ENCODE results near the gene BOLL. TPM values are rescaled to one million over a fixed set of nuclear protein-coding genes. Genes with fewer than 3 reads are reported as not detected.

Gene BOLL
- total and polyA plus RNA-seq, 2 experiments from 2014 or later: 2.0 TPM; not detected in 1

DNA sequence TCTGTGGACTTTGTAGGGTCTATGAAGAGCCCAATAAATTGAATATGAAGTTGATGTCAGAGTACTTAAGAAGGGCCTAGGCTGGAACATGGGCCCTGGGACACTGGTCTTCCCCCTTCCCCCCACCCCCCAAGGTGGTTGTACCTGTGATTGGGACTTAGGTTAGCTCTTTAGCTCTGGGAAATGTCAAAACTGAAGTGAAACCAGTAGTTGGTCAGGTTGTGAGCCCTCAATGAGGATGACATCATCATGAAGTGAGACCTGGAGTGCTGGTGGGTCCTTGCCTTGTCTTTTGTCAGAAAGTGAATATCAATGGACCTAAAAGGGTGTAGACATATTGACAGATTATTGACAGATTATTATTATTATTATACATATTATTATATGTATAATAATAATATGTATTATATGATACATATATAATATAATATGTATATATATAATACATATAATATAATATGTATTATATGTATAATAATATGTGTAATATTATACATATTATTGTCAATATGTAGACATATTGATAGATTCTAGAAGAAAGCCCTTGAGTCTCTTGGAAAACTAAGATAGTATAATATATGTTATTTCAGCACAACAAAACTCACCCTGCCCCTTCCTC, 74.6 kb downstream of the BOLL start:
- Histone ChIP-seq H2AFZ (no peak overlapping the region), H3K36me3 (ENCODE audit: insufficient read depth) (peaks cover 10% of the 10 kb centered on the region; the same call in 1 of the 2 replicates), H3K4me1 (ENCODE audit: insufficient read depth) (peaks cover 14% of the 10 kb centered on the region), H3K4me3 (no peak overlapping the region), H3K27me3 (ENCODE audit: insufficient read depth) (no peaks in the 10 kb centered on the region), H3F3A (replicated peaks; ENCODE audit: low read depth) (no peaks in the 10 kb centered on the region), H3K79me2 (replicated peaks; ENCODE audit: insufficient read depth) (peaks cover 85% of the 10 kb centered on the region), H3K4me2 (no peak overlapping the region), H4K20me1 (replicated peaks; ENCODE audit: insufficient read depth) (peaks cover 33% of the 10 kb centered on the region), H3K27ac (ENCODE audit: low read depth) (no peak overlapping the region), H3K9me2 (ENCODE audit: insufficient read depth) (no peaks in the 10 kb centered on the region)
- TF ChIP-seq CTCF (conservative IDR thresholded peaks at IDR 0.05; ENCODE audit: low read depth in 2 of 2): no peak
- no peak for TF ChIP-seq EZH2phosphoT487 (IDR thresholded peaks at IDR 0.05; ENCODE audit: unreplicated experiment)
- no peak for TF ChIP-seq JUNB (IDR thresholded peaks at IDR 0.05; ENCODE audit: unreplicated experiment)
- no peak for TF ChIP-seq CREB1 (CRISPR knock-in tag; IDR thresholded peaks at IDR 0.05; ENCODE audit: low read depth)
- no peak for TF ChIP-seq ZNF114 (CRISPR knock-in tag; IDR thresholded peaks at IDR 0.05)
- no peak for TF ChIP-seq EZH2 (IDR thresholded peaks at IDR 0.05; ENCODE audit: low read depth, unreplicated experiment)
- TF ChIP-seq, protein P1, sequence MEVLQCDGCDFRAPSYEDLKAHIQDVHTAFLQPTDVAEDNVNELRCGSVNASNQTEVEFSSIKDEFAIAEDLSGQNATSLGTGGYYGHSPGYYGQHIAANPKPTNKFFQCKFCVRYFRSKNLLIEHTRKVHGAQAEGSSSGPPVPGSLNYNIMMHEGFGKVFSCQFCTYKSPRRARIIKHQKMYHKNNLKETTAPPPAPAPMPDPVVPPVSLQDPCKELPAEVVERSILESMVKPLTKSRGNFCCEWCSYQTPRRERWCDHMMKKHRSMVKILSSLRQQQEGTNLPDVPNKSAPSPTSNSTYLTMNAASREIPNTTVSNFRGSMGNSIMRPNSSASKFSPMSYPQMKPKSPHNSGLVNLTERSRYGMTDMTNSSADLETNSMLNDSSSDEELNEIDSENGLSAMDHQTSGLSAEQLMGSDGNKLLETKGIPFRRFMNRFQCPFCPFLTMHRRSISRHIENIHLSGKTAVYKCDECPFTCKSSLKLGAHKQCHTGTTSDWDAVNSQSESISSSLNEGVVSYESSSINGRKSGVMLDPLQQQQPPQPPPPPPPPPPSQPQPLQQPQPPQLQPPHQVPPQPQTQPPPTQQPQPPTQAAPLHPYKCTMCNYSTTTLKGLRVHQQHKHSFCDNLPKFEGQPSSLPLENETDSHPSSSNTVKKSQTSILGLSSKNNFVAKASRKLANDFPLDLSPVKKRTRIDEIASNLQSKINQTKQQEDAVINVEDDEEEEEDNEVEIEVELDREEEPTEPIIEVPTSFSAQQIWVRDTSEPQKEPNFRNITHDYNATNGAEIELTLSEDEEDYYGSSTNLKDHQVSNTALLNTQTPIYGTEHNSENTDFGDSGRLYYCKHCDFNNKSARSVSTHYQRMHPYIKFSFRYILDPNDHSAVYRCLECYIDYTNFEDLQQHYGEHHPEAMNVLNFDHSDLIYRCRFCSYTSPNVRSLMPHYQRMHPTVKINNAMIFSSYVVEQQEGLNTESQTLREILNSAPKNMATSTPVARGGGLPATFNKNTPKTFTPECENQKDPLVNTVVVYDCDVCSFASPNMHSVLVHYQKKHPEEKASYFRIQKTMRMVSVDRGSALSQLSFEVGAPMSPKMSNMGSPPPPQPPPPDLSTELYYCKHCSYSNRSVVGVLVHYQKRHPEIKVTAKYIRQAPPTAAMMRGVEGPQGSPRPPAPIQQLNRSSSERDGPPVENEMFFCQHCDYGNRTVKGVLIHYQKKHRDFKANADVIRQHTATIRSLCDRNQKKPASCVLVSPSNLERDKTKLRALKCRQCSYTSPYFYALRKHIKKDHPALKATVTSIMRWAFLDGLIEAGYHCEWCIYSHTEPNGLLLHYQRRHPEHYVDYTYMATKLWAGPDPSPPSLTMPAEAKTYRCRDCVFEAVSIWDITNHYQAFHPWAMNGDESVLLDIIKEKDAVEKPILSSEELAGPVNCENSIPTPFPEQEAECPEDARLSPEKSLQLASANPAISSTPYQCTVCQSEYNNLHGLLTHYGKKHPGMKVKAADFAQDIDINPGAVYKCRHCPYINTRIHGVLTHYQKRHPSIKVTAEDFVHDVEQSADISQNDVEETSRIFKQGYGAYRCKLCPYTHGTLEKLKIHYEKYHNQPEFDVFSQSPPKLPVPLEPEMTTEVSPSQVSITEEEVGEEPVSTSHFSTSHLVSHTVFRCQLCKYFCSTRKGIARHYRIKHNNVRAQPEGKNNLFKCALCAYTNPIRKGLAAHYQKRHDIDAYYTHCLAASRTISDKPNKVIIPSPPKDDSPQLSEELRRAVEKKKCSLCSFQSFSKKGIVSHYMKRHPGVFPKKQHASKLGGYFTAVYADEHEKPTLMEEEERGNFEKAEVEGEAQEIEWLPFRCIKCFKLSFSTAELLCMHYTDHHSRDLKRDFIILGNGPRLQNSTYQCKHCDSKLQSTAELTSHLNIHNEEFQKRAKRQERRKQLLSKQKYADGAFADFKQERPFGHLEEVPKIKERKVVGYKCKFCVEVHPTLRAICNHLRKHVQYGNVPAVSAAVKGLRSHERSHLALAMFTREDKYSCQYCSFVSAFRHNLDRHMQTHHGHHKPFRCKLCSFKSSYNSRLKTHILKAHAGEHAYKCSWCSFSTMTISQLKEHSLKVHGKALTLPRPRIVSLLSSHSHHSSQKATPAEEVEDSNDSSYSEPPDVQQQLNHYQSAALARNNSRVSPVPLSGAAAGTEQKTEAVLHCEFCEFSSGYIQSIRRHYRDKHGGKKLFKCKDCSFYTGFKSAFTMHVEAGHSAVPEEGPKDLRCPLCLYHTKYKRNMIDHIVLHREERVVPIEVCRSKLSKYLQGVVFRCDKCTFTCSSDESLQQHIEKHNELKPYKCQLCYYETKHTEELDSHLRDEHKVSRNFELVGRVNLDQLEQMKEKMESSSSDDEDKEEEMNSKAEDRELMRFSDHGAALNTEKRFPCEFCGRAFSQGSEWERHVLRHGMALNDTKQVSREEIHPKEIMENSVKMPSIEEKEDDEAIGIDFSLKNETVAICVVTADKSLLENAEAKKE (CRISPR knock-in tag; IDR thresholded peaks at IDR 0.05): no peak
- TF ChIP-seq ETS1 (IDR thresholded peaks at IDR 0.05): no peak
- TF ChIP-seq POLR2AphosphoS5 (IDR thresholded peaks at IDR 0.05; ENCODE audit: low read depth): no peak
- TF ChIP-seq, protein P2, sequence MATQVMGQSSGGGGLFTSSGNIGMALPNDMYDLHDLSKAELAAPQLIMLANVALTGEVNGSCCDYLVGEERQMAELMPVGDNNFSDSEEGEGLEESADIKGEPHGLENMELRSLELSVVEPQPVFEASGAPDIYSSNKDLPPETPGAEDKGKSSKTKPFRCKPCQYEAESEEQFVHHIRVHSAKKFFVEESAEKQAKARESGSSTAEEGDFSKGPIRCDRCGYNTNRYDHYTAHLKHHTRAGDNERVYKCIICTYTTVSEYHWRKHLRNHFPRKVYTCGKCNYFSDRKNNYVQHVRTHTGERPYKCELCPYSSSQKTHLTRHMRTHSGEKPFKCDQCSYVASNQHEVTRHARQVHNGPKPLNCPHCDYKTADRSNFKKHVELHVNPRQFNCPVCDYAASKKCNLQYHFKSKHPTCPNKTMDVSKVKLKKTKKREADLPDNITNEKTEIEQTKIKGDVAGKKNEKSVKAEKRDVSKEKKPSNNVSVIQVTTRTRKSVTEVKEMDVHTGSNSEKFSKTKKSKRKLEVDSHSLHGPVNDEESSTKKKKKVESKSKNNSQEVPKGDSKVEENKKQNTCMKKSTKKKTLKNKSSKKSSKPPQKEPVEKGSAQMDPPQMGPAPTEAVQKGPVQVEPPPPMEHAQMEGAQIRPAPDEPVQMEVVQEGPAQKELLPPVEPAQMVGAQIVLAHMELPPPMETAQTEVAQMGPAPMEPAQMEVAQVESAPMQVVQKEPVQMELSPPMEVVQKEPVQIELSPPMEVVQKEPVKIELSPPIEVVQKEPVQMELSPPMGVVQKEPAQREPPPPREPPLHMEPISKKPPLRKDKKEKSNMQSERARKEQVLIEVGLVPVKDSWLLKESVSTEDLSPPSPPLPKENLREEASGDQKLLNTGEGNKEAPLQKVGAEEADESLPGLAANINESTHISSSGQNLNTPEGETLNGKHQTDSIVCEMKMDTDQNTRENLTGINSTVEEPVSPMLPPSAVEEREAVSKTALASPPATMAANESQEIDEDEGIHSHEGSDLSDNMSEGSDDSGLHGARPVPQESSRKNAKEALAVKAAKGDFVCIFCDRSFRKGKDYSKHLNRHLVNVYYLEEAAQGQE (IDR thresholded peaks at IDR 0.05; ENCODE audit: unreplicated experiment): no peak
- TF ChIP-seq ZNF331 (CRISPR knock-in tag; IDR thresholded peaks at IDR 0.05; ENCODE audit: low read depth): no peak
- TF ChIP-seq NANOG (IDR thresholded peaks at IDR 0.05; ENCODE audit: borderline replicate concordance): no peak
- no peak for TF ChIP-seq STAT1 (IDR thresholded peaks at IDR 0.05; ENCODE audit: unreplicated experiment)
- Mint-ChIP-seq H3K27me3 (ENCODE audit: insufficient read depth, low read depth, poor library complexity) (peaks cover 7% of the 10 kb centered on the region), H3K36me3 (ENCODE audit: low read depth) (peaks cover 48% of the 10 kb centered on the region), H3K4me1 (peaks cover 24% of the 10 kb centered on the region), H3K9me3 (no peaks in the 10 kb centered on the region), H3K27ac (no peak overlapping the region), H3K4me3 (no peak overlapping the region)
- ATAC-seq (no peak), DNase-seq (ENCODE audit: low spot score) (no peak)
